Left ventricle myocardium inferior (tissue), 1 donor: ENCODE results near the gene ANKFY1. TPM values are rescaled to one million over a fixed set of nuclear protein-coding genes. Genes with fewer than 3 reads are reported as not detected.

Experiments used
- DNase-seq: peaks from one replicate; pipeline ENCODE4 v3.0.0-alpha.2; 2020
- H3K27ac ChIP-seq: fragments of 200-600 bp; replicated peaks from 2 replicates; pipeline ENCODE4 v1.8.0; 2021
- H3K27me3 ChIP-seq: fragments of 200-600 bp; 2 replicates; pipeline ENCODE4 v1.8.0; 2021; ENCODE audit warnings: low read depth
- H3K36me3 ChIP-seq: fragments of 200-600 bp; 2 replicates; pipeline ENCODE4 v1.8.0; 2021
- H3K4me1 ChIP-seq: fragments of 200-600 bp; 2 replicates; pipeline ENCODE4 v1.8.0; 2021
- H3K4me3 ChIP-seq: fragments of 200-600 bp; 2 replicates; pipeline ENCODE4 v1.8.0; 2021; ENCODE audit warnings: mild to moderate bottlenecking, moderate library complexity
- H3K9me3 ChIP-seq: fragments of 200-600 bp; replicated peaks from 2 replicates; pipeline ENCODE4 v1.8.0; 2021
- intact Hi-C: fragments of 100-400 bp; cut with micrococcal nuclease; formaldehyde crosslinking; loops from one replicate; pipeline ENCODE4 v1.11.0; 2022
- total RNA-seq: library from RNA; stranded (reverse); fragmentation: NEBNext Ultra II Directional; extraction: Animal tissue kit (Norgen Biotek cat#: 25700); gene quantifications from one replicate; pipeline ENCODE4 v1.2.1, GENCODE V29; 2021
- TF ChIP-seq, protein P1 (sequence below): fragments of 200-600 bp; IDR thresholded peaks from 2 replicates; pipeline ENCODE4 v1.8.0; 2021; ENCODE audit warnings: antibody characterized with exemption, mild to moderate bottlenecking, borderline replicate concordance
- donor health status: DM: no; HTN: yes; CAD: no; lungs with severe emphysema.

Gene ANKFY1
- total RNA-seq, 1 donor from 2014 or later, result 22.9 TPM

DNA sequence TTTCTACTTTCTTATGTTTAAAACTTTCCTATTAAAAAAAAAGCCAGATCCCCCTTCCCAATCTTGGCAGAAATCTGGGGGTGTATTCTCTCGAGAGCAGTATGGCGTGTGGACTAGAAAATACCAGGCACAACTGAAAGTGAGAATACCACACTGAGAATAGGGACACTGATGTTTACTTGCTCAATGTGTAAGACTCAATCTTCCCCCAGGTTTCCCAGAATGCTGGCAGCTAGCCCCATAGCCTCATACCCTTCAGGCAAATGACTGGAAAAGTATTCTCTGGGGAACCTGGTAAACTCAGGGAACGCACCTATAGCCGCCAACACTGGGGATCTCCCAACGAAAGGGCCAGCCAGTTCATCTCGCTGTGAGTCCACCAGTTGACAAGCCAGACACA lies 136.2 kb downstream of the ANKFY1 start:
- no peak overlapping the region for H3K4me3 ChIP-seq
- H3K9me3 ChIP-seq, result no peaks in the 10 kb centered on the region
- peaks cover 15% of the 10 kb centered on the region for H3K36me3 ChIP-seq
- no peaks in the 10 kb centered on the region for H3K27me3 ChIP-seq
- DNase-seq, result no peak
- no peak overlapping the region for H3K27ac ChIP-seq
- TF ChIP-seq, protein P1, sequence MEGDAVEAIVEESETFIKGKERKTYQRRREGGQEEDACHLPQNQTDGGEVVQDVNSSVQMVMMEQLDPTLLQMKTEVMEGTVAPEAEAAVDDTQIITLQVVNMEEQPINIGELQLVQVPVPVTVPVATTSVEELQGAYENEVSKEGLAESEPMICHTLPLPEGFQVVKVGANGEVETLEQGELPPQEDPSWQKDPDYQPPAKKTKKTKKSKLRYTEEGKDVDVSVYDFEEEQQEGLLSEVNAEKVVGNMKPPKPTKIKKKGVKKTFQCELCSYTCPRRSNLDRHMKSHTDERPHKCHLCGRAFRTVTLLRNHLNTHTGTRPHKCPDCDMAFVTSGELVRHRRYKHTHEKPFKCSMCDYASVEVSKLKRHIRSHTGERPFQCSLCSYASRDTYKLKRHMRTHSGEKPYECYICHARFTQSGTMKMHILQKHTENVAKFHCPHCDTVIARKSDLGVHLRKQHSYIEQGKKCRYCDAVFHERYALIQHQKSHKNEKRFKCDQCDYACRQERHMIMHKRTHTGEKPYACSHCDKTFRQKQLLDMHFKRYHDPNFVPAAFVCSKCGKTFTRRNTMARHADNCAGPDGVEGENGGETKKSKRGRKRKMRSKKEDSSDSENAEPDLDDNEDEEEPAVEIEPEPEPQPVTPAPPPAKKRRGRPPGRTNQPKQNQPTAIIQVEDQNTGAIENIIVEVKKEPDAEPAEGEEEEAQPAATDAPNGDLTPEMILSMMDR, result no peak
- intact Hi-C loops, result no loop called here
- peaks cover 36% of the 10 kb centered on the region for H3K4me1 ChIP-seq

DNA sequence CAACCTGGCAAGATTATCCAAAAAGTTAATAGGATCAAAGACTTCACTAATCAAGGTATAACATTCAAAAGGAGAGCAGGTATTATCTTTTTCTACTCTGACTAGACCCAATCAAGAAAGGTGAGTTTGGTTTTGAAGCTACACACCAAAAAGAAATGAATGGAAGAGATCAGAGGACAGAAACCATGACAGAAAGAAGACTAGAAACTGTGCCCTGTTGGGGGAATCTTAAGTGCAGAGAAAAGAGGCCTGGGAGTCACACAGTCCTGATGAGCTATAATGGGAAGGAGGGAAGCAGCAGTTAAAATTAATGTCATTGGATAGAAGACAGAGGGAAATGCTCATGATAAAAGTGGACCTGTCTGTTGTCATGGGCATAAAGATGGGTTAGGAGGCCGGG lies 138.2 kb downstream of the ANKFY1 start:
- Histone ChIP-seq H3K36me3 (peaks cover 31% of the 10 kb centered on the region), H3K4me3 (no peak overlapping the region), H3K9me3 (no peaks in the 10 kb centered on the region), H3K27ac (no peak overlapping the region), H3K27me3 (no peaks in the 10 kb centered on the region), H3K4me1 (peaks cover 21% of the 10 kb centered on the region)
- no peak for DNase-seq
- TF ChIP-seq, protein P1, result no peak
- intact Hi-C loops, result no loop called here

DNA sequence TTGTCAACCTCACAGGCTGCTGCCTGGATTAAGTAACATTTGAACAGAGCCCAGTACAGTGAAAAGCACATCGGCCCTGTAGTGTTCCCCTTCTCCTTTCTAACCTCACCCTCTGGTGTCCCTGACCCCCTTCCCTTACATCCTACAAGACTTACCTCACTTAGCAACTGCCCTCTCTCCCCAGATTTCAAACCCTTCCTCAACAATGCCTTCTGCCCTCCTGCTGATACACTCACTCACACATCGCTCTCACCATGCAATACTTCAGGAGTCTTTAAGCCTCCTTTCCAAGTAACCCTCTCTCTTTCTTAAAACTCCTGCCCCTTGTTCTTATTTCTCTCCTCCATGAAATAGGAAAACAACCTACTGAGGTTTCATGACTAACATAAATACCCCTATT lies 138.8 kb downstream of the ANKFY1 start:
- peaks cover 36% of the 10 kb centered on the region for H3K36me3 ChIP-seq
- no peak for DNase-seq
- H3K9me3 ChIP-seq, result no peaks in the 10 kb centered on the region
- no peak overlapping the region for H3K4me3 ChIP-seq
- H3K27ac ChIP-seq, result no peak overlapping the region
- TF ChIP-seq, protein P1, result no peak
- H3K27me3 ChIP-seq, result no peaks in the 10 kb centered on the region
- intact Hi-C loops, result no loop called here
- H3K4me1 ChIP-seq, result peaks cover 18% of the 10 kb centered on the region

DNA sequence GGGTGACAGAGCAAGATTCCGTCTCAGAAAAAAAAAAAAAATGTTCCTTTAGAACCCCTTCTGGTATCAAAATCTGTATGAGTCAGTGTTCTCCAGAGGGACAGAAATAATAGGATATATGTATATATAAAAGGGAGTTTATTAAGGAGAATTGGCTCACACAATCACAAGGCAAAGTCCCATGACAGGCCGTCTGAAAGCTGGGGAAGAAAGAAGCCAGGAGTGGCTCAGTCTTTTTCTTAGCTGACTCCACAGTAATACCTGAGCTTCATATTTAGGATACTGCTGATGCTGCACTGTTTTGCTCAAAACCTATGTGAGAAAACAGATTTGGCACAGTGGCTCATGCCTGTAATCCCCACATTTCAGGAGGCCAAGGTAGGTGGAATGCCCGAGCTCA lies 143.4 kb downstream of the ANKFY1 start:
- Histone ChIP-seq H3K4me1 (peaks cover 24% of the 10 kb centered on the region), H3K4me3 (no peak overlapping the region), H3K9me3 (no peaks in the 10 kb centered on the region), H3K27me3 (no peaks in the 10 kb centered on the region), H3K36me3 (peaks cover 72% of the 10 kb centered on the region), H3K27ac (no peak overlapping the region)
- TF ChIP-seq, protein P1, result no peak
- no peak for DNase-seq
- intact Hi-C loops, result no loop called here

DNA sequence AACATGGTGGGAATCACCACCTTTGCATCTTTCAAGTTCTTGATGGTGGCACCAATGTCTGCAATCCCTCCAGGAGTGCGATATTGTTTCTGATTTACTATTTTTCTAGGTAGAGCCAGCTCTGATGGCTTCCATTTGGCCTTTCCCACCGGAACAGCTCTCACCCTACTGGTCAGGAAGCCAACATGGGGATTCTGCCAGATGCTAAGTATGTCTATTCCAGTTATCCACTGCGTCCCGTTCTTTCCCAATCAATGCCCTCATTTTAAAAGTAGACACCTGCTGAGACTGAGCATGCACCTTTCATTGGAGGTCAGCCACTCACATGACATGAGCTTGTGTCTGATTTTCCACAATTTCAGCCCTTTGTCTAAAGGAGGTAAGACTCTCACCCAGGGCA lies 144.5 kb downstream of the ANKFY1 start:
- Histone ChIP-seq H3K4me1 (peaks cover 18% of the 10 kb centered on the region), H3K4me3 (no peak overlapping the region), H3K36me3 (peaks cover 81% of the 10 kb centered on the region), H3K27ac (no peak overlapping the region), H3K9me3 (no peaks in the 10 kb centered on the region), H3K27me3 (no peaks in the 10 kb centered on the region)
- DNase-seq, result no peak
- intact Hi-C loops, result no loop called here
- TF ChIP-seq, protein P1, result no peak
